GM19467 (cell line): ENCODE results near the gene CACNA2D2.

Source experiments
- ATAC-seq: cut with Tn5 transposase; IDR thresholded peaks from one replicate; pipeline ENCODE4 v1.9.1; 2021; ENCODE audit warnings: mild to moderate bottlenecking, moderate library complexity; ENCODE audit not compliant: unreplicated experiment

The CACNA2D2 gene

GRCh38 chr3:50353245-50354004 is 150.0 kb downstream of the CACNA2D2 start:
- no peak for ATAC-seq

- no peak for ATAC-seq
Observed at GRCh38 chr3:50352781-50353180, 150.7 kb downstream of the CACNA2D2 start.

- no peak for ATAC-seq
Observed at GRCh38 chr3:50351323-50351697, 152.1 kb downstream of the CACNA2D2 start.

GRCh38 chr3:50350527-50351322 is 152.7 kb downstream of the CACNA2D2 start, which contains the start of the genes CYB561D2 and NPRL2:
Gene CYB561D2 (plus strand): TSS chr3:50350862. CDS start chr3:50351434, 572 bp downstream.
Gene NPRL2 (minus strand): TSS chr3:50350775. CDS start chr3:50350652, 123 bp downstream.
- peak; percentile 79 for ATAC-seq

GRCh38 chr3:50350213-50350526 is 153.3 kb downstream of the CACNA2D2 start:
- no peak for ATAC-seq

- ATAC-seq: no peak
Observed at GRCh38 chr3:50347187-50347813, 156.1 kb downstream of the CACNA2D2 start.

GRCh38 chr3:50345586-50346234 is 157.7 kb downstream of the CACNA2D2 start, which contains the start of gene ZMYND10:
Gene ZMYND10 (minus strand): TSS chr3:50345732. CDS start chr3:50345579, 153 bp downstream.
- ATAC-seq: no peak

- no peak for ATAC-seq
Observed at GRCh38 chr3:50345008-50345407, 158.4 kb downstream of the CACNA2D2 start.

- ATAC-seq: no peak
Observed at GRCh38 chr3:50342813-50343633, 160.4 kb downstream of the CACNA2D2 start.

GRCh38 chr3:50341996-50342650 is 161.3 kb downstream of the CACNA2D2 start:
- ATAC-seq: no peak

- ATAC-seq: no peak
Observed at GRCh38 chr3:50341537-50341936, 161.9 kb downstream of the CACNA2D2 start.

GRCh38 chr3:50340448-50341329 is 162.7 kb downstream of the CACNA2D2 start, which contains the start of gene RASSF1:
Gene RASSF1 (minus strand): TSS chr3:50340836. CDS start chr3:50340805, 31 bp downstream.
- no peak for ATAC-seq

- ATAC-seq: no peak
Observed at GRCh38 chr3:50340147-50340447, 163.3 kb downstream of the CACNA2D2 start.

GRCh38 chr3:50339485-50340146 is 163.8 kb downstream of the CACNA2D2 start:
- no peak for ATAC-seq

- no peak for ATAC-seq
Observed at GRCh38 chr3:50338965-50339364, 164.5 kb downstream of the CACNA2D2 start.

- peak; percentile 68 for ATAC-seq
Observed at GRCh38 chr3:50337175-50337861, 166.1 kb downstream of the CACNA2D2 start.

- ATAC-seq: peak; percentile 32
Observed at GRCh38 chr3:50336452-50337174, 166.8 kb downstream of the CACNA2D2 start.
